GM13977 (cell line): ENCODE results near the gene MED15.
A peak's percentile ranks its signal among the peaks of the same experiment; 100 is the strongest.

Source experiments
- DNase-seq: peaks from one replicate; pipeline ENCODE4 v3.0.0; 2012; ENCODE audit warnings: low spot score
- CTCF ChIP-seq: IDR thresholded peaks from 2 replicates; pipeline ENCODE4 v1.5.1; 2012; ENCODE audit warnings: mild to moderate bottlenecking, control low read depth; ENCODE audit not compliant: insufficient read depth; ENCODE audit errors: extremely low read depth, missing control alignments
- in situ Hi-C: fragments of 300-500 bp; cut with MboI; formaldehyde crosslinking; loops from one replicate; pipeline ENCODE4 v1.12.0; 2022; ENCODE audit warnings: low sequenced_read_pairs, low pct_unique_long_range_greater_than_20kb, mixed read lengths, inconsistent platforms; ENCODE audit not compliant: unreplicated experiment

The MED15 gene

DNA sequence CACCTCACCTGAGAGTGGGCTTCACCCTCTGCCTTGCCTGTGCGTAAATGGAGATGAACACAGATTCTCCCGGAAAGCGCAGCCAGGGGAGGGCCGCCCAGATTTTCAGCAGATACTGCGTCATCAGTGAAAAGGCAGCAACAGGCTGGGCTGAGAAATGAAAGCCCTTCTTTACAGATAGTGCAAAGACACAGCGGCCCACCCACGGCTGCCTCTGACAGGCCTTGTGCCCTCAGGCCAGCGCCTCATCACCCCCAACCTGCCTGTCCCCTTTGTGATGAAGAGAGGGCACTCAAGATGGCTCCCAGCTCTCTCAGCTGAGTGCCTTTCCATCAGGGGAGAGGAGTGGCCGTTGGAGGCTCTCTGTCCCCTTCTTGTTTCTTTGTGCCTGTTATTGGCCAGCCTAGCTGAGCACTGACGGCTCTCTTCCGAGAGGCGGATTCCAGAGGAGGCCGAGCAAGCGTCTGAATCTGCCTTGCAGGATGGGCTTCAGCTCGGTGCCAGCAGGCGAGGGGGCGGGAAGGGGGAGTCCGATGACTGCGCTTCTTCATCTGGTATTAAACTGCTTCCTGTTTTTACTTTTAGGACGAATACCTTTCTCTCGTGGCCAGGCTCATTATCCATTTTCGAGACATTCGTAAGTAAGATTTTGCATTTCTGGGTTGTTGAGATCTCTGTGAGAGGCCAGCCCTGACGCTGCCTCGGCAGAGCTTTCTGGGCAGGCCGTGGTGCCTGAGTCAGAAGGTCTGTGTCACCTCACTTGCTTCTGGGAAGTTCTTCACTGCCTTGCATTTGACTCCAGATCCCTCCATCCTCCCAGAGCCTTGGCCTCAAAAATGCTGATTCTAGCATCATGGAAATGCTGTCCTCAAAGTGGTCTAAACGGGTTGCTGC is 43.7 kb downstream of the MED15 start:
- peak; percentile 66 for DNase-seq
- TF ChIP-seq CTCF = no peak
- in situ Hi-C loops = no loop called here

DNA sequence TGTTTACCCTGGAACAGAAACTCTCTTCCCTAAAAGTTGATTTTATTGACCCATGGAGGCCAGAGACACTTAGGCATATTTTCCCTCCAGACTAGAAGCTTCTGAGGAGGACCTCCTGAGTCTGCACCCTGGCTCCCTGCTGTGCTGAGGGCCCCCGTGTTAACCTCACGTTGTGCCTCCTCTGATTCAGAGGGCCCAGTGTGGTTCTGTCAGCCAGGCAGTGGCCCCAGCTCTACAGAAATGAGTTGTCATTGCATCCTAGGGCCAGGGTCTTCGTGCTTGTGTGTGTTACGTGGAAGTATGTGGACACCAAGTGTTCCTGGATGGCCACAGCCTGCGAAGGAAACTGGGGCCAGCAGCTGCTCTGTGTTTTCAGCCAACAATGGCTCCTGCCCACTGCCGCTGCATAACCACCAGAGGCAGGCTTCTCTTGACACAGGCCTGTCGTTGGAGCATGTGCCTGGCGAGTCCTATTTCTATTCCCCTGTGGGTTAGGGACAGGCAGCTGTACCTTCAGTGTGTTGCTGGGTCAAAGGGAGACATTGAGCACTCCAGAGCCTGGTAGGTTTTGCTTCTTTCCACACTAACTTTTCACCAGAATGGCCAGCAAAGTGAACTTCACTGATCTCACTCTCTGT is 44.5 kb downstream of the MED15 start:
- TF ChIP-seq CTCF = no peak
- no peak for DNase-seq
- in situ Hi-C loops = no loop called here

- TF ChIP-seq CTCF = no peak
- in situ Hi-C loops = no loop called here
- no peak for DNase-seq
These were observed 45.3 kb downstream of the MED15 start for GRCh38 chr22:20552443-20553401.

GRCh38 chr22:20553947-20554741 is 46.7 kb downstream of the MED15 start:
- no peak for TF ChIP-seq CTCF
- in situ Hi-C loops = no loop called here
- DNase-seq = no peak

DNA sequence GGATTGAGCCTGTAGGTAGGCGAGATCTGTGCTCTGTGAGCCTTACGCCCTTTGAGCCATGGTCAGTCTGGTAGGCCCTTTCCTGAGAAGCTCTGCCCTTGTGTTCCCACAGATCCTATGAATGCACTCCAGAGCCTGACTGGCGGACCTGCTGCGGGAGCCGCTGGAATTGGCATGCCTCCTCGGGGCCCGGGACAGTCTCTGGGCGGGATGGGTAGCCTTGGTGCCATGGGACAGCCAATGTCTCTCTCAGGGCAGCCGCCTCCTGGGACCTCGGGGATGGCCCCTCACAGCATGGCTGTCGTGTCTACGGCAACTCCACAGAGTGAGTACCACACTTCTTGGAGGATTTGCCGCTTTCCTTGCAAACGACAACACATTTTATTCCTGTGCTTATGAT is 47.4 kb downstream of the MED15 start:
- DNase-seq = no peak
- no peak for TF ChIP-seq CTCF
- in situ Hi-C loops = no loop called here

GRCh38 chr22:20558534-20558933 is 51.1 kb downstream of the MED15 start:
- no peak for DNase-seq
- TF ChIP-seq CTCF = no peak
- in situ Hi-C loops = no loop called here
